Liver (tissue), 9 donors: ENCODE data around the gene EPHB2. TPM values are rescaled to one million over a fixed set of nuclear protein-coding genes. Genes with fewer than 3 reads are reported as not detected.

Experiments
- DNase-seq: peaks from one replicate; pipeline ENCODE4 v3.0.0-alpha.2; 2017; ENCODE audit warnings: low spot score
- H3K27ac ChIP-seq, 2 donors: one replicate each; pipeline ENCODE4 v1.7.0; 2013; ENCODE audit warnings: inconsistent platforms in 2 of 2, low read length in 2 of 2, control low read depth in 1 of 2, low read depth in 1 of 2, mild to moderate bottlenecking in 1 of 2
- H3K27me3 ChIP-seq, 4 donors: one replicate each; pipeline versions ENCODE4 v1.6.1 to v1.7.0; 2013; ENCODE audit warnings: low read length in 3 of 4, inconsistent platforms in 1 of 4, mild to moderate bottlenecking in 1 of 4, moderate library complexity in 1 of 4; ENCODE audit not compliant: control insufficient read depth in 4 of 4, insufficient read depth in 4 of 4
- H3K36me3 ChIP-seq, 4 donors: one replicate each; pipeline versions ENCODE4 v1.6.1 to v1.7.0; 2013; ENCODE audit warnings: low read length in 3 of 4, mild to moderate bottlenecking in 3 of 4, low read depth in 1 of 4, moderate library complexity in 1 of 4; ENCODE audit not compliant: control insufficient read depth in 4 of 4, insufficient read depth in 3 of 4
- H3K4me1 ChIP-seq, 4 donors: one replicate each; pipeline versions ENCODE4 v1.6.1 to v1.7.0; 2013; ENCODE audit warnings: low read length in 3 of 4, mild to moderate bottlenecking in 3 of 4, moderate library complexity in 1 of 4; ENCODE audit not compliant: control insufficient read depth in 4 of 4, insufficient read depth in 4 of 4
- H3K4me3 ChIP-seq, 3 donors: one replicate each; pipeline versions ENCODE4 v1.6.1 to v1.7.0; 2013; ENCODE audit warnings: low read length in 3 of 3, control low read depth in 1 of 3, low read depth in 1 of 3, mild to moderate bottlenecking in 1 of 3
- H3K9ac ChIP-seq, 2 donors: one replicate each; pipeline ENCODE4 v1.7.0; 2013; ENCODE audit warnings: low read length in 2 of 2, mild to moderate bottlenecking in 2 of 2, moderate library complexity in 2 of 2, control low read depth in 1 of 2, low read depth in 1 of 2
- H3K9me3 ChIP-seq, 4 donors: one replicate each; pipeline versions ENCODE4 v1.6.1 to v1.7.0; 2013; ENCODE audit warnings: low read length in 3 of 4; ENCODE audit not compliant: control insufficient read depth in 4 of 4
- FOXA2 ChIP-seq: IDR thresholded peaks from 2 replicates; pipeline ENCODE4 v1.6.1; 2016; ENCODE audit warnings: antibody characterized with exemption
- GABPA ChIP-seq, 2 donors: IDR thresholded peaks in 1 of 2; conservative IDR thresholded peaks in 1 of 2; 2 replicates each; pipeline ENCODE4 v1.6.1; 2016; ENCODE audit warnings: antibody characterized with exemption in 2 of 2, mild to moderate bottlenecking in 1 of 2, moderate library complexity in 1 of 2
- JUND ChIP-seq, 2 donors: IDR thresholded peaks; 2 replicates each; pipeline ENCODE4 v1.6.1; 2016; ENCODE audit warnings: antibody characterized with exemption in 2 of 2
- NR2F2 ChIP-seq: IDR thresholded peaks from 2 replicates; pipeline ENCODE4 v1.6.1; 2016; ENCODE audit warnings: antibody characterized with exemption
- RAD21 ChIP-seq, 2 donors: IDR thresholded peaks; 2 replicates each; pipeline ENCODE4 v1.6.1; 2016; ENCODE audit warnings: antibody characterized with exemption in 2 of 2, mild to moderate bottlenecking in 2 of 2
- SP1 ChIP-seq: IDR thresholded peaks from 2 replicates; pipeline ENCODE4 v1.6.1; 2018; ENCODE audit warnings: antibody characterized with exemption, mild to moderate bottlenecking
- YY1 ChIP-seq: IDR thresholded peaks from 2 replicates; pipeline ENCODE4 v1.6.1; 2016; ENCODE audit warnings: antibody characterized with exemption, mild to moderate bottlenecking
- WGBS: extraction: QIAGEN DNeasy Blood & Tissue Kit; methylation state at CpG from one replicate; pipeline ENCODE4 v1.1.7; 2013; 5-methylcytosine and 5-hydroxymethylcytosine counted together
- polyA plus RNA-seq, 2 donors: library from polyadenylated mRNA; stranded (reverse) in 1 of 2; unstranded in 1 of 2; fragments of 200-250 nt in 1 of 2; fragments of >200 nt in 1 of 2; fragmentation: Nextera tagmentation in 1 of 2; extraction: Ambion mirVana in 1 of 2; gene quantifications; one replicate each; pipeline versions ENCODE4 v1.2.1 to v1.2.3, GENCODE V29; 2013 to 2015
- total RNA-seq, 2 donors: library from RNA; depleted of rRNA; stranded (reverse); fragments of >200 nt; gene quantifications; one replicate each; pipeline ENCODE4 v1.2.3, GENCODE V29; 2014
- TF ChIP-seq, protein P1 (sequence below): IDR thresholded peaks from 2 replicates; pipeline ENCODE4 v1.6.1; 2016; ENCODE audit warnings: antibody characterized with exemption
- TF ChIP-seq, protein P2 (sequence below): IDR thresholded peaks from 2 replicates; pipeline ENCODE4 v1.6.1; 2016; ENCODE audit warnings: antibody characterized with exemption, mild to moderate bottlenecking
- TF ChIP-seq, protein P3 (sequence below): IDR thresholded peaks from 2 replicates; pipeline ENCODE4 v1.6.1; 2016; ENCODE audit warnings: antibody characterized with exemption
- TF ChIP-seq, protein P4 (sequence below): IDR thresholded peaks from 2 replicates; pipeline ENCODE4 v1.6.1; 2016; ENCODE audit warnings: antibody characterized with exemption
- donor health status: healthy.
- donor health status: healthy.
- donor health status: healthy.
- donor health status: healthy.
- donor health status: healthy.

Gene EPHB2
- total and polyA plus RNA-seq, 4 donors = 0.07 to 1.0 (median 0.38) TPM

DNA sequence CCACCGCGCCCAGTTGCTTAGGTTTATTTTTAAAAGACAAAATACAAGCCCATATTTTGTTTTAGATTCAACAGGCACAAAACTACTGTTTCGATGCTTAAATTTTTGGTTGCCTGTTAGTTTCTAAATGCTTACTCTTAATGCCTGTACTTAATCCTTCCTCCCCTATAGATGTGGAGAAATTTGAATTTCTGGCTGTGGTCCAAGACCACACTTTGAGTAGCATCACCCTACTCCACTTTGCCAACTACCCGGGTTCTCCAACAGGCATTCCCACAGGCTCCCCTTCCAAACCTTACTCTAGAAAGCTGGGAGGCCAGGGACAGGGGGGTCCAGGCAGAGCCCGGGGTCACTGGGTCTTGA, 242.0 kb downstream of the EPHB2 start (continued):
- TF ChIP-seq, protein P1, sequence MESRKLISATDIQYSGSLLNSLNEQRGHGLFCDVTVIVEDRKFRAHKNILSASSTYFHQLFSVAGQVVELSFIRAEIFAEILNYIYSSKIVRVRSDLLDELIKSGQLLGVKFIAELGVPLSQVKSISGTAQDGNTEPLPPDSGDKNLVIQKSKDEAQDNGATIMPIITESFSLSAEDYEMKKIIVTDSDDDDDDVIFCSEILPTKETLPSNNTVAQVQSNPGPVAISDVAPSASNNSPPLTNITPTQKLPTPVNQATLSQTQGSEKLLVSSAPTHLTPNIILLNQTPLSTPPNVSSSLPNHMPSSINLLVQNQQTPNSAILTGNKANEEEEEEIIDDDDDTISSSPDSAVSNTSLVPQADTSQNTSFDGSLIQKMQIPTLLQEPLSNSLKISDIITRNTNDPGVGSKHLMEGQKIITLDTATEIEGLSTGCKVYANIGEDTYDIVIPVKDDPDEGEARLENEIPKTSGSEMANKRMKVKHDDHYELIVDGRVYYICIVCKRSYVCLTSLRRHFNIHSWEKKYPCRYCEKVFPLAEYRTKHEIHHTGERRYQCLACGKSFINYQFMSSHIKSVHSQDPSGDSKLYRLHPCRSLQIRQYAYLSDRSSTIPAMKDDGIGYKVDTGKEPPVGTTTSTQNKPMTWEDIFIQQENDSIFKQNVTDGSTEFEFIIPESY = no peak

DNA sequence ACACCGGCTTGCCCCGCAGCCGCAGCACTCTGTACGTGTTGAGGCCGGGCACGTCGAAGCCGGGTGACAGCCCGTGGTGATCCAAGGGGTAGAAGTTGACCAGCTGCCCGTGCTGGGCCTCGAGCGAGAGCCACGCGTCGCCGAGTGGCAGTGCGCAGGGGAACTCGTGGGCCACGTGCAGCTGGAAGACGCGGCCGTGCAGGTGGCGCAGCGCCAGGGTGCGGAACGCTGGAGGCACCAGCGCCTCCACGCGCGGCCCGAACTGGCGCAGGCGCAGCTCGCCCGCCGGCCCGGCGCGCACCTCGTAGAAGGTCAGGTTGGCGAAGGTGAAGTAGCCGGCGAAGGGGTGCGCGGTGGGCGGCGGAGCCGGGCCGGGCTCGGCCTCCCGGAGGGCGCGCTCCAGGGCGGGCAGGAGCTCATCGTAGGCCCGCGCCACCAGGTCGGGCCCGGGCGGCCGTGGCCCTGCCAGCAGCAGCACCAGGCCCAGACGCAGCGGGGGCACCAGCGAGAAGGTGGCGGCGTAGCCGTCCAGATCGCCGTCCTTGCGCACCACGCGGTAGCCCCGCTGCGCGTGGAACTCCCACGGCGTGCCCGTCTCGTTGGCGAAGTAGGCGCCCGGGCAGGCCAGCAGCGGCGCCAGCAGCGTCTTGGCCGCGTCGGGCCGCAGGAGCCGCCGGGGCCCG, 242.6 kb downstream of the EPHB2 start:
- TF ChIP-seq FOXA2 (no peak), NR2F2 (no peak), JUND (IDR thresholded peaks at IDR 0.05) (no peak), YY1 (no peak), RAD21 (IDR thresholded peaks at IDR 0.05) (no peak), GABPA (IDR thresholded peaks at IDR 0.05 in 1 of 2, conservative IDR thresholded peaks at IDR 0.05 in 1 of 2) (no peak)
- TF ChIP-seq, protein P2, sequence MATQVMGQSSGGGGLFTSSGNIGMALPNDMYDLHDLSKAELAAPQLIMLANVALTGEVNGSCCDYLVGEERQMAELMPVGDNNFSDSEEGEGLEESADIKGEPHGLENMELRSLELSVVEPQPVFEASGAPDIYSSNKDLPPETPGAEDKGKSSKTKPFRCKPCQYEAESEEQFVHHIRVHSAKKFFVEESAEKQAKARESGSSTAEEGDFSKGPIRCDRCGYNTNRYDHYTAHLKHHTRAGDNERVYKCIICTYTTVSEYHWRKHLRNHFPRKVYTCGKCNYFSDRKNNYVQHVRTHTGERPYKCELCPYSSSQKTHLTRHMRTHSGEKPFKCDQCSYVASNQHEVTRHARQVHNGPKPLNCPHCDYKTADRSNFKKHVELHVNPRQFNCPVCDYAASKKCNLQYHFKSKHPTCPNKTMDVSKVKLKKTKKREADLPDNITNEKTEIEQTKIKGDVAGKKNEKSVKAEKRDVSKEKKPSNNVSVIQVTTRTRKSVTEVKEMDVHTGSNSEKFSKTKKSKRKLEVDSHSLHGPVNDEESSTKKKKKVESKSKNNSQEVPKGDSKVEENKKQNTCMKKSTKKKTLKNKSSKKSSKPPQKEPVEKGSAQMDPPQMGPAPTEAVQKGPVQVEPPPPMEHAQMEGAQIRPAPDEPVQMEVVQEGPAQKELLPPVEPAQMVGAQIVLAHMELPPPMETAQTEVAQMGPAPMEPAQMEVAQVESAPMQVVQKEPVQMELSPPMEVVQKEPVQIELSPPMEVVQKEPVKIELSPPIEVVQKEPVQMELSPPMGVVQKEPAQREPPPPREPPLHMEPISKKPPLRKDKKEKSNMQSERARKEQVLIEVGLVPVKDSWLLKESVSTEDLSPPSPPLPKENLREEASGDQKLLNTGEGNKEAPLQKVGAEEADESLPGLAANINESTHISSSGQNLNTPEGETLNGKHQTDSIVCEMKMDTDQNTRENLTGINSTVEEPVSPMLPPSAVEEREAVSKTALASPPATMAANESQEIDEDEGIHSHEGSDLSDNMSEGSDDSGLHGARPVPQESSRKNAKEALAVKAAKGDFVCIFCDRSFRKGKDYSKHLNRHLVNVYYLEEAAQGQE = no peak
- Histone ChIP-seq H3K4me1 (peaks cover 0 to 5% (median 0%) of the 10 kb centered on the region in 4 donors), H3K9ac (no peak overlapping the region), H3K27me3 (peaks cover 0 to 12% (median 2%) of the 10 kb centered on the region in 4 donors), H3K9me3 (no peaks in the 10 kb centered on the region), H3K36me3 (no peaks in the 10 kb centered on the region), H3K4me3 (no peak overlapping the region), H3K27ac (no peak overlapping the region)
- DNase-seq = no peak
- WGBS = 15% methylated on average over 92 of the region's 92 CpGs

DNA sequence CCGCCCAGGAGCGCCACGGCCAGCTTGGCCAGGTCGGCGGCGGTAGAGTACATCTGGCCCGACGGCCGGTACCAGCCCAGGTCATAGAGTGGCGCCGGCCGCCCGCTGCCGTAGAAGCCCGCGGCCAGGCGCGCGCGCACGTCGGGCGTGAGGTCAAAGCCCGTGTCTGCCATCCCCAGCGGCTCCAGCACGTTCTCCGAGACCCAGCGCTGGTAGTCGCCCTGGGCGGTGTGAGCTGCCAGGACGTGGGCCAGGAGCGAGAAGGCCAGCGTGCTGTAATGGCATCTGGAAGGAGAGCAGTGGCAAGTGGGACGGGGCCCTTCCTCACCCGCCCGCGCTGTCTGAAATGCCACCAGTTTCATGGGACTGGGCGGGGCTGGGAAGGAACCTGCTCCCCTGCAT, 243.1 kb downstream of the EPHB2 start:
- Histone ChIP-seq H3K4me1 (peaks cover 0 to 5% (median 0%) of the 10 kb centered on the region in 4 donors), H3K9ac (no peak overlapping the region), H3K36me3 (no peaks in the 10 kb centered on the region), H3K27ac (no peak overlapping the region), H3K4me3 (no peak overlapping the region), H3K9me3 (no peaks in the 10 kb centered on the region), H3K27me3 (peaks cover 0 to 12% (median 2%) of the 10 kb centered on the region in 4 donors)
- TF ChIP-seq, protein P2 = no peak
- TF ChIP-seq SP1 (no peak), FOXA2 (no peak), GABPA (IDR thresholded peaks at IDR 0.05 in 1 of 2, conservative IDR thresholded peaks at IDR 0.05 in 1 of 2) (no peak), NR2F2 (no peak)
- TF ChIP-seq, protein P1 = no peak
- TF ChIP-seq, protein P3, sequence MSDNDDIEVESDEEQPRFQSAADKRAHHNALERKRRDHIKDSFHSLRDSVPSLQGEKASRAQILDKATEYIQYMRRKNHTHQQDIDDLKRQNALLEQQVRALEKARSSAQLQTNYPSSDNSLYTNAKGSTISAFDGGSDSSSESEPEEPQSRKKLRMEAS = no peak
- TF ChIP-seq, protein P4, sequence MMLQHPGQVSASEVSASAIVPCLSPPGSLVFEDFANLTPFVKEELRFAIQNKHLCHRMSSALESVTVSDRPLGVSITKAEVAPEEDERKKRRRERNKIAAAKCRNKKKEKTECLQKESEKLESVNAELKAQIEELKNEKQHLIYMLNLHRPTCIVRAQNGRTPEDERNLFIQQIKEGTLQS = no peak
- DNase-seq = no peak
- 19% methylated on average over 38 of the region's 38 CpGs for WGBS
